Small intestine (tissue), 7 donors: ENCODE measurements around the gene PHACTR1. TPM values are rescaled to one million over a fixed set of nuclear protein-coding genes. Genes with fewer than 3 reads are reported as not detected.

Source experiments
- DNase-seq, 2 donors: peaks; one replicate each; pipeline versions ENCODE4 v3.0.0 to v3.0.0-alpha.2; 2013
- FAIRE-seq: peaks from 2 replicates; lab custom pipeline; 2012; peaks lifted over from hg19 to GRCh38; lab: Jason Lieb, UNC
- H3K27ac ChIP-seq, 3 donors: one replicate each; pipeline ENCODE4 v1.5.1; 2013; ENCODE audit warnings: low read length in 2 of 3, mild to moderate bottlenecking in 2 of 3, control low read depth in 1 of 3, inconsistent platforms in 1 of 3, low read depth in 1 of 3, moderate library complexity in 1 of 3
- H3K27me3 ChIP-seq, 3 donors: one replicate each; pipeline ENCODE4 v1.6.1; 2013; ENCODE audit warnings: low read length in 3 of 3, inconsistent platforms in 1 of 3; ENCODE audit not compliant: control insufficient read depth in 3 of 3, insufficient read depth in 3 of 3
- H3K36me3 ChIP-seq, 3 donors: one replicate each; pipeline ENCODE4 v1.6.1; 2013; ENCODE audit warnings: low read length in 3 of 3, inconsistent platforms in 1 of 3, low read depth in 1 of 3, mild to moderate bottlenecking in 1 of 3, moderate library complexity in 1 of 3; ENCODE audit not compliant: control insufficient read depth in 3 of 3, insufficient read depth in 2 of 3
- H3K4me1 ChIP-seq, 3 donors: one replicate each; pipeline ENCODE4 v1.6.1; 2013; ENCODE audit warnings: low read length in 2 of 3, inconsistent platforms in 1 of 3, low read depth in 1 of 3, mild to moderate bottlenecking in 1 of 3, moderate library complexity in 1 of 3; ENCODE audit not compliant: control insufficient read depth in 3 of 3, insufficient read depth in 2 of 3
- H3K4me3 ChIP-seq, 3 donors: one replicate each; pipeline ENCODE4 v1.5.1; 2013; ENCODE audit warnings: low read length in 3 of 3, control low read depth in 1 of 3, inconsistent platforms in 1 of 3, low read depth in 1 of 3, mild to moderate bottlenecking in 1 of 3, moderate library complexity in 1 of 3
- H3K9me3 ChIP-seq, 2 donors: one replicate each; pipeline ENCODE4 v1.6.1; 2013; ENCODE audit warnings: low read depth in 1 of 2, low read length in 1 of 2; ENCODE audit not compliant: control insufficient read depth in 2 of 2, insufficient read depth in 1 of 2
- WGBS, 3 donors: extraction: QIAGEN DNeasy Blood & Tissue Kit; methylation state at CpG; one replicate each; pipeline ENCODE4 v1.1.7; 2013; 5-methylcytosine and 5-hydroxymethylcytosine counted together
- polyA plus RNA-seq, 4 donors: library from polyadenylated mRNA; stranded (reverse) in 3 of 4; unstranded in 1 of 4; fragments of 200-250 nt in 3 of 4; fragments of 120-200 nt in 1 of 4; gene quantifications; one replicate each; pipeline versions ENCODE4 v1.2.1 to v1.2.3, GENCODE V29; 2013
- donor health status: healthy with polysubstance abuse.
- donor health status: control.
- donor health status: control.
- donor health status: Bipolar disorder and iron deficiency.
- donor health status: healthy.

The PHACTR1 gene
- polyA plus RNA-seq, 4 donors, result 0.67 to 3.8 (median 1.8) TPM

- DNase-seq (no peak), FAIRE-seq (no peak)
- no peak overlapping the region for H3K4me3 ChIP-seq
- no peaks in the 10 kb centered on the region for H3K27me3 ChIP-seq
- no peaks in the 10 kb centered on the region for H3K36me3 ChIP-seq
- H3K9me3 ChIP-seq, result peaks cover 0 to 6% of the 10 kb centered on the region in 2 donors
- WGBS, 3 donors, result 84 to 88% (median 88%) methylated on average over 3 of the region's 3 CpGs
- no peak overlapping the region for H3K27ac ChIP-seq
- no peaks in the 10 kb centered on the region for H3K4me1 ChIP-seq
Measured at GRCh38 chr6:13259393-13259792, 542.8 kb downstream of the PHACTR1 start.

GRCh38 chr6:13260101-13260598, 543.6 kb downstream of the PHACTR1 start:
- 79 to 94% (median 87%) methylated on average over 7 of the region's 7 CpGs for WGBS, 3 donors
- H3K9me3 ChIP-seq, result peaks cover 0 to 6% of the 10 kb centered on the region in 2 donors
- no peak overlapping the region for H3K27ac ChIP-seq
- H3K27me3 ChIP-seq, result no peaks in the 10 kb centered on the region
- H3K4me1 ChIP-seq, result no peaks in the 10 kb centered on the region
- no peak for DNase-seq
- no peaks in the 10 kb centered on the region for H3K36me3 ChIP-seq
- FAIRE-seq, result no peak
- no peak overlapping the region for H3K4me3 ChIP-seq

- no peak for DNase-seq
- H3K27ac ChIP-seq, result no peak overlapping the region
- no peak overlapping the region for H3K4me3 ChIP-seq
- WGBS, 3 donors, result 83 to 94% (median 88%) methylated on average over 5 of the region's 5 CpGs
- no peaks in the 10 kb centered on the region for H3K36me3 ChIP-seq
- peaks cover 0 to 3% of the 10 kb centered on the region in 2 donors for H3K9me3 ChIP-seq
- no peak for FAIRE-seq
- no peaks in the 10 kb centered on the region for H3K27me3 ChIP-seq
- no peaks in the 10 kb centered on the region for H3K4me1 ChIP-seq
Measured at GRCh38 chr6:13260831-13261230, 544.3 kb downstream of the PHACTR1 start.

GRCh38 chr6:13261464-13261994, 545.0 kb downstream of the PHACTR1 start:
- no peak for FAIRE-seq

GRCh38 chr6:13262302-13263230, 546.0 kb downstream of the PHACTR1 start:
- FAIRE-seq, result no peak
- 6 to 27% (median 25%) methylated on average over 1 of the region's 1 CpG for WGBS, 3 donors
- Histone ChIP-seq H3K4me3 (no peak overlapping the region), H3K4me1 (no peaks in the 10 kb centered on the region), H3K9me3 (peaks cover 0 to 5% of the 10 kb centered on the region in 2 donors), H3K27me3 (no peaks in the 10 kb centered on the region), H3K27ac (no peak overlapping the region), H3K36me3 (no peaks in the 10 kb centered on the region)
- DNase-seq, result no peak

More at GRCh38 chr6:13261464-13261994, 545.0 kb downstream of the PHACTR1 start:
- no peaks in the 10 kb centered on the region for H3K27me3 ChIP-seq
- no peak for DNase-seq
- 53 to 63% (median 60%) methylated on average over 1 of the region's 1 CpG for WGBS, 3 donors
- H3K4me3 ChIP-seq, result no peak overlapping the region
- H3K9me3 ChIP-seq, result peaks cover 0 to 5% of the 10 kb centered on the region in 2 donors
- no peaks in the 10 kb centered on the region for H3K36me3 ChIP-seq
- H3K27ac ChIP-seq, result no peak overlapping the region
- H3K4me1 ChIP-seq, result no peaks in the 10 kb centered on the region

- H3K27ac ChIP-seq, result no peak overlapping the region
- H3K36me3 ChIP-seq, result no peaks in the 10 kb centered on the region
- H3K27me3 ChIP-seq, result no peaks in the 10 kb centered on the region
- DNase-seq (no peak), FAIRE-seq (no peak)
- no peaks in the 10 kb centered on the region for H3K4me1 ChIP-seq
- peaks cover 0 to 5% of the 10 kb centered on the region in 2 donors for H3K9me3 ChIP-seq
- H3K4me3 ChIP-seq, result no peak overlapping the region
- WGBS, 3 donors, result 87 to 94% (median 91%) methylated on average over 6 of the region's 6 CpGs
Measured at GRCh38 chr6:13263669-13264068, 547.1 kb downstream of the PHACTR1 start.

GRCh38 chr6:13267142-13267651, 550.6 kb downstream of the PHACTR1 start:
- no peak overlapping the region for H3K4me3 ChIP-seq
- H3K27ac ChIP-seq, result no peak overlapping the region
- H3K36me3 ChIP-seq, result no peaks in the 10 kb centered on the region
- DNase-seq (no peak), FAIRE-seq (no peak)
- no peaks in the 10 kb centered on the region for H3K4me1 ChIP-seq
- H3K9me3 ChIP-seq, result peaks cover 0 to 5% of the 10 kb centered on the region in 2 donors
- 77 to 90% (median 83%) methylated on average over 2 of the region's 2 CpGs for WGBS, 3 donors
- no peaks in the 10 kb centered on the region for H3K27me3 ChIP-seq

GRCh38 chr6:13268913-13269518, 552.4 kb downstream of the PHACTR1 start:
- FAIRE-seq (no peak), DNase-seq (no peak)
- peaks cover 0 to 5% of the 10 kb centered on the region in 2 donors for H3K9me3 ChIP-seq
- H3K4me3 ChIP-seq, result no peak overlapping the region
- no peaks in the 10 kb centered on the region for H3K4me1 ChIP-seq
- no peaks in the 10 kb centered on the region for H3K36me3 ChIP-seq
- no peaks in the 10 kb centered on the region for H3K27me3 ChIP-seq
- WGBS, 3 donors, result 74 to 81% (median 80%) methylated on average over 8 of the region's 8 CpGs
- H3K27ac ChIP-seq, result no peak overlapping the region
